Activated T-cell treated with anti-CD3 and anti-CD28 coated beads, Interleukin-2, amount 50 U/mL, for 4 hours (primary cell): Measurements from ENCODE around the gene CCDC117. TPM values are rescaled to one million over a fixed set of nuclear protein-coding genes. Genes with fewer than 3 reads are reported as not detected.
A peak's percentile ranks its signal among the peaks of the same experiment; 100 is the strongest.
"Not testable (repeated sequence)": the region's sequence is repeated elsewhere in the genome, so short reads cannot be mapped to it uniquely, and the experiment has no call there.

Experiments
- ATAC-seq, 2 donors: fragments of 200-7000 bp; cut with Tn5 transposase; one replicate each; pipeline ENCODE4 v1.10.0; 2021
- DNase-seq: peaks from one replicate; pipeline ENCODE4 v3.0.0-alpha.2; 2020
- H3K27me3 Mint-ChIP-seq: one replicate; pipeline ENCODE4 v1.8.0; 2021; ENCODE audit warnings: low read depth, mixed read lengths
- H3K36me3 Mint-ChIP-seq: one replicate; pipeline ENCODE4 v1.8.0; 2022; ENCODE audit warnings: mixed read lengths; ENCODE audit not compliant: insufficient read depth
- H3K4me1 Mint-ChIP-seq: one replicate; pipeline ENCODE4 v1.8.0; 2021; ENCODE audit warnings: low read depth, mixed read lengths
- H3K4me3 Mint-ChIP-seq: one replicate; pipeline ENCODE4 v1.8.0; 2021; ENCODE audit warnings: mild to moderate bottlenecking, moderate library complexity, mixed read lengths
- H3K9me3 Mint-ChIP-seq: one replicate; pipeline ENCODE4 v1.8.0; 2021; ENCODE audit warnings: mixed read lengths
- total RNA-seq, 3 donors: library from RNA; stranded (reverse); gene quantifications; one replicate each; pipeline ENCODE4 v1.2.1, GENCODE V29; 2021

CCDC117 gene
- total RNA-seq, 3 donors from 2014 or later: 27.2 to 31.2 (median 28.5) TPM

DNA sequence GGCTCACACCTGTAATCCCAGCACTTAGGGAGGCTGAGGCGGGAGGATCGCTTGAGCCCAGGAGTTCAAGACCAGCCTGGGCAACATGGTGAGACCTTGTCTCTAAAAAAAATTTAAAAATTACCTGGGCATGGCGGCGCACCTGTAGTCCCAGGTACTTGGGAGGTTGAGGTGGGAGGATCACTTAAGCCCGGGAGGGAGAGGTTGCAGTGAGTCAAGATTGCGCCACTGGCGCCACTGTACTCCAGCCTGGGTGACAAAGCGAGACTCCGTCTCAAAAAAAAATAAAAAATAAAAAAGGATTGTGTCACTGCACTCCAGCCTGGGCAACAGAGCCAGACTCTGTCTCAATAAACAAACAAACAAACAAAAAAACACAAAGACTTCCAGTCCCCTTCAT, 52.0 kb downstream of the CCDC117 start:
- H3K9me3 Mint-ChIP-seq, H3K36me3 Mint-ChIP-seq, DNase-seq, H3K4me3 Mint-ChIP-seq, ATAC-seq, H3K27me3 Mint-ChIP-seq: not testable (repeated sequence)
- peaks cover 48% of the 10 kb centered on the region for H3K4me1 Mint-ChIP-seq

DNA sequence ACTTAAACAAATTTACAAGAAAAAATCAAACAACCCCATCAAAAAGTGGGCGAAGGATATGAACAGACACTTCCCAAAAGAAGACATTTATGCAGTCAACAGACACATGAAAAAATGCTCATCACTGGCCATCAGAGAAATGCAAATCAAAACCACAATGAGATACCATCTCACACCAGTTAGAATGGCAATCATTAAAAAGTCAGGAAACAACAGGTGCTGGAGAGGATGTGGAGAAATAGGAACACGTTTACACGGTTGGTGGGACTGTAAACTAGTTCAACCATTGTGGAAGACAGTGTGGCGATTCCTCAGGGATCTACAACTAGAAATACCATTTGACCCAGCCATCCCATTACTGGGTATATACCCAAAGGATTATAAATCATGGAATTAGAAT, 53.9 kb downstream of the CCDC117 start:
- not testable (repeated sequence) for H3K4me3 Mint-ChIP-seq, H3K9me3 Mint-ChIP-seq, H3K36me3 Mint-ChIP-seq, ATAC-seq, H3K27me3 Mint-ChIP-seq, DNase-seq
- H3K4me1 Mint-ChIP-seq: peaks cover 40% of the 10 kb centered on the region

DNA sequence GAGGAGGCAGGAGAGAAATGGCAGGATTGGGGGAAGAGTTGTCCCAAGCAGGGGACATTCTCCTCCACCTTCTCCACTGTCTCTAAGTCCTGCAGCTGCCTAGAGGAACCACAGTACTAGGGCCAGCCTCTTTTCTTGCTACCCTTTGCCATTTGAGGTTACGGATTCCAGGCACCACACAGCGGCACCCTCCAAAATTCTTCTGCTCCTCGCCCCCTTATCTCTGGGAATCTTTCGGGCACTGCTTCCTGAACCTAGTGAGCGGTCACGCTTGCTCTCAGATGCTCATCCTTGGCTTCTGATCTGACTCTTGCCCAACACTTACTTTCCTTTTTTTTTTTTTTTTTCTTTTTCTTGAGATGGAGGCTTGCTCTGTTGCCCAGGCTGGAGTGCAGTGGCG, 54.4 kb downstream of the CCDC117 start:
- Mint-ChIP-seq H3K9me3 (no peaks in the 10 kb centered on the region), H3K4me1 (peaks cover 35% of the 10 kb centered on the region), H3K4me3 (no peak overlapping the region), H3K36me3 (peaks cover 5% of the 10 kb centered on the region), H3K27me3 (no peaks in the 10 kb centered on the region)
- DNase-seq (no peak), ATAC-seq (no peak)

DNA sequence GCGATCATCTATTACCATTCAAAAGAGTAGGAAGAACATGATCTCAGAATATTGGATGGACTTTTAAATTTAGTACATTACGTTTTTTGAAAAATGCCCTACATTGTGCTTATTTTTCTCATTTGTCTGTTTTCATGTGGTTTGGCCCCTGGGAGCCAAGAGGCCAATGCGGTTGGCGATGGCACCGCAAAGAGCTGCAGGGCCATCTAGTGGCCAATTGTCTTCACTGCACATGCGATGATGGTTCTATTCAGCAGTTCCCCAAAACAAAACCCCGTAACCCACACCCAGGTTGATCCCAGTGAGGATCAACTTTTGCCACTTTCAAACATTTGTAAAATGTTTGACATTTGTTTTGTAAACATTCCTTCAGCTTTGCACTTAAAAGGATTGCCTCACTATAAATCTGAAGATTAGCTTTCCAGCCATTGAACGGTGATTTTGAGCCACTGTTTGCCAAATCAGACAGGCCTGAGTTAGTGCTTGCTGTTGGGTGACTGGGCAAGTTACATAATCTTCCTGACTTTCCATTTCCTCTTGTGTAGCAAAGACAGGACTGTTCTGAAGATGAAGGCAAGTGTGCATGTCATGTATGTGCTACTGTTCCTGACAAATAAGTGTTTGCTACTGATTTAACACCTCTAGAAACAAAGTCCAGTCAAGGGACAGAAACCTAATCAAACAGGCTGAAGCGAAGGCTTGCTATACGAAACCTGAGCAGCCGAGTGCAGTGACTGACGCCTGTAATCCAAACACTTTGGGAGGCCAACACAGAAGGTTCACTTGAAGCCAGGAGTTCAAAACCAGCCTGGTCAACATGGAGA, 57.1 kb downstream of the CCDC117 start:
- Mint-ChIP-seq H3K36me3 (no peaks in the 10 kb centered on the region), H3K4me3 (no peak overlapping the region), H3K27me3 (no peaks in the 10 kb centered on the region), H3K9me3 (no peaks in the 10 kb centered on the region), H3K4me1 (peaks cover 17% of the 10 kb centered on the region)
- DNase-seq (peak; percentile 77), ATAC-seq (peak; percentile 43 to 71)

DNA sequence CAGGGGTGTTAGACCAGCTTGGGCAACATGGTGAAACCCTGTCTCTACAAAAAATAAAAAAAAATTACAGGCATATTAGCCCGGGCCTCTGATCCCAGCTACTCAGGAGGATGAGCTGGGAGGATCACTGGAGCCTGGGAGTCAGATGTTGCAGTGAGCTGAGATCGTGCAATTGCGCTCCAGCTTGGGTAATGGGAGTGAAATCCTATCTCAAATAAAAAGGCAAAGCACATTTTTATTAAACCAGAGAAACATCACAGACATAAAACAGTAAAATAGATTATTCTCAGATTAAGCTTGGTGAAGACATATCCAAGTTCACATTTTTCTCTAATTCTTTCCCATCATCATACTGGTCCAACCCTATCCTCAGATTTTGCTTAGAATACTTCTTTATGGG, 57.9 kb downstream of the CCDC117 start:
- ATAC-seq (no peak), DNase-seq (no peak)
- Mint-ChIP-seq H3K4me1 (peaks cover 14% of the 10 kb centered on the region), H3K27me3 (no peaks in the 10 kb centered on the region), H3K9me3 (no peaks in the 10 kb centered on the region), H3K36me3 (no peaks in the 10 kb centered on the region), H3K4me3 (no peak overlapping the region)

DNA sequence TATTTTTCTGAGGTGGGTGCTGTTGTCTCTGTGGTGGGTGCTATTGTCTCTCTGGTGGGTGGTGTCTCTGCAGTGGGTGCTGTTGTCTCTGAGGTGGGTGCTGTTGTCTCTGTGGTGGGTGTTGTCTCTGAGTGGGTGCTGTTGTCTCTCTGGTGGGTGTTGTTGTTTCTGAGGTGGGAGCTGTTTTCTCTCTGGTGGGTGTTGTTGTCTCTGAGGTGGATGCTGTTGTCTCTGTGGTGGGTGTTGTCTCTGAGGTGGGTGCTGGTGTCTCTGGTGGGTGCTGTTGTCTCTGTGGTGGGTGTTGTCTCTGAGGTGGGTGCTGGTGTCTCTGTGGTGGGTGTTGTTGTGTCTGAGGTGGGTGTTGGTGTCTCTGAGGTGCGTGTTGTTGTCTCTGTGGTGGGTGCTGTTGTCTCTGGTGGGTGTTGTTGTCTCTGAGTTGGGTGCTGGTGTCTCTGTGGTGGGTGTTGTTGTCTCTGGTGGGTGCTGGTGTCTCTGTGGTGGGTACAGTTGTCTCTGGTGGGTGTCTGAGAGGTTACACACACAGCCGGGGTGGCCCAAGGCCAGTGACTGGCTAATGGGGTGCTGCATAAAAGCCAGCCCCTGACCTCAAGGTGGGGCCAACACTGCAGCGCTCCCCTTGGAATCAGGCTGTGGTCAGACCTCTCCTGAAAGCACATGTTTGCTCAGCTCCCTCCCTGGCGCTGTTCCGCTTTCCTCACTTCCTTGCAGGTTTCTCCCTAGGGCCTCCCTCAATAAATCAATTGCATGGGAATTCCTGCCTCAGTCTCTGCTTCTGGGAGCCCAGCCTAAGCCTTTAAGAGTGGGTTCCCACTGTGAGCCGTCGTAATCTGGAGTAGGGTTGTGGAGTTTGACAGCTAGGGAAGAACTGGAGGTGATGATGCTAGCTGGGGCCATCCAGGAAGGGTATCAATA, 58.9 kb downstream of the CCDC117 start:
- ATAC-seq (no peak), DNase-seq (no peak)
- no peaks in the 10 kb centered on the region for H3K36me3 Mint-ChIP-seq
- no peak overlapping the region for H3K4me3 Mint-ChIP-seq
- no peaks in the 10 kb centered on the region for H3K9me3 Mint-ChIP-seq
- H3K4me1 Mint-ChIP-seq: peaks cover 12% of the 10 kb centered on the region
- no peaks in the 10 kb centered on the region for H3K27me3 Mint-ChIP-seq

DNA sequence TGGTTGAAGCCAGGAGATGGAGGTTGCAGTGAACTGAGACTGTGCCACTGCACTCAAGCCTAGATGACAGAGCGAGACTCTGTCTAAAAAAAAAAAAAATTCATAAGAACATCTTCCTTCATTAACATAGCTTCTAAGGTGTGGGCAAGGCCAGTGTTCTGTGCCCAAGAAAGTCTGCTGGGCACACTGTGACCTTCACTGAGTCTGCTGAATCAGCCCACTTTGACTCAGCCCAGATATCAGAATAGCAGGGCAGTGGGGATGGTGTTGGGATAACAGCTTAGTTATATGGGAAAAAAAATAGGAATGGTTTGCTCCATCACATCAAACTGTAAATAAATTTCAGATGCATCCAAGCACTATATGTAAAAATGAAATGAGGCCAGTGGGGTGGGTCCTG, 60.2 kb downstream of the CCDC117 start:
- no peaks in the 10 kb centered on the region for H3K36me3 Mint-ChIP-seq
- no peaks in the 10 kb centered on the region for H3K9me3 Mint-ChIP-seq
- no peaks in the 10 kb centered on the region for H3K27me3 Mint-ChIP-seq
- ATAC-seq (no peak), DNase-seq (no peak)
- H3K4me3 Mint-ChIP-seq: no peak overlapping the region
- peaks cover 8% of the 10 kb centered on the region for H3K4me1 Mint-ChIP-seq

DNA sequence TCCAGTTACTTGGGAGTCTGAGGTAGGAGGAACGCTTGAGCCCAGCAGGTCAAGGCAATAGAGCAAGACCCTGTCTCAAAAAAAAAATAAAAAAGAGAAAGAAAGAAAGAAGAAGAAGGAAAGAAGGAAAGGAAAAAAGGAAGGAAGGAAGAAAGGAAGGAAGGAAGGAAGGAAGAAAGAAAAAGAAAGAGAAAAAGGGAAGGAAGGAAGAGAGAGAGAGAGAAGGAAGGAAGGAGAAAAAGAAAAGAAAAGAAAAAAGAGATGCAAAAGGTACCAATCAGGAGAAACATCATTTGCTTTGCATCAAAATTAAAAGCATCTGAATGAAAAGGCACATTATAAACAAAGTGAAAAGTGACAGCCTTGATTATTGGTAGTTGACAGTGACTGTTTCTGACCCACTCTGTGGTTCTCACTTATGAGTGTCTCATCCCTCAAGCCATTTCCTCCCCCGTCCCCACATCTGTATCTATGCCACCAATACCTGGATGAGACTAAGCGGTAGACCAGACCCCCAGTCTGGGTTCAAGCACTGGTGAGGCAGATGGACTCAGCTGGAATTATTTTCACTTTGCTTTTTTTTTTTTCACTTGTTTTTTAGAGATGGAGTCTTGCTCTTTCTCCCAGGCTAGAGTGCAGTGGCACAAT, 60.9 kb downstream of the CCDC117 start:
- no peaks in the 10 kb centered on the region for H3K36me3 Mint-ChIP-seq
- DNase-seq (no peak), ATAC-seq (no peak)
- no peak overlapping the region for H3K4me3 Mint-ChIP-seq
- H3K9me3 Mint-ChIP-seq: no peaks in the 10 kb centered on the region
- peaks cover 6% of the 10 kb centered on the region for H3K4me1 Mint-ChIP-seq
- no peaks in the 10 kb centered on the region for H3K27me3 Mint-ChIP-seq

DNA sequence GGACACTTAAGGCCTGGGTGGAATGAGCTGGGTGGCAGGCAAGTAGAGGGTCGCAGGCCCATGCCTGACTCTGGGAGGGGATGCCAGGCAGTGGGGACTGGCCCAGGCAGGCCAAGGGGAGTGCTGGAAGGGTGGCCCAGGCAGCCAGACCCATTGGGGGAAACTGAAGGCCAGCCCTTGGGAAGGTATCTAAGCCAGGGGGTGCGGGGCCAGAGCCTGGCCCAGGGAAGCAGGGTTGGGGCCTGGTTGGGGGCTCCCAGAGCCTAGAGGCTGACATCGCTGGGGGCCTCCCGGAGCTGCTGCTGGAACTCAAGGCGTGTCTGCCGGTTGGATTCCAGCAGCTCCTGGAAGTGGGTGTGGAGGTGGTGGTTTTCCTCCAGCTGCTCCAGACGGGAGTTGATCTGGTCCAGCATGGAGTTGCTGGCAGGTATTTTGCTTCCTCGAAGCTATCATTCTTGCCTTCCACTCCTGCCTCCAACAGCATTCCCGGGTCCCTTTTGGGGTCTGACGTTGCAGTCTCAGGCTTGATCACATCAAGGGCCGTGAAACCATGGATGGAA, 63.2 kb downstream of the CCDC117 start:
- H3K9me3 Mint-ChIP-seq: no peaks in the 10 kb centered on the region
- no peak for ATAC-seq
- H3K27me3 Mint-ChIP-seq: no peaks in the 10 kb centered on the region
- no peak overlapping the region for H3K4me3 Mint-ChIP-seq
- no peak for DNase-seq
- peaks cover 2% of the 10 kb centered on the region for H3K4me1 Mint-ChIP-seq
- no peaks in the 10 kb centered on the region for H3K36me3 Mint-ChIP-seq

DNA sequence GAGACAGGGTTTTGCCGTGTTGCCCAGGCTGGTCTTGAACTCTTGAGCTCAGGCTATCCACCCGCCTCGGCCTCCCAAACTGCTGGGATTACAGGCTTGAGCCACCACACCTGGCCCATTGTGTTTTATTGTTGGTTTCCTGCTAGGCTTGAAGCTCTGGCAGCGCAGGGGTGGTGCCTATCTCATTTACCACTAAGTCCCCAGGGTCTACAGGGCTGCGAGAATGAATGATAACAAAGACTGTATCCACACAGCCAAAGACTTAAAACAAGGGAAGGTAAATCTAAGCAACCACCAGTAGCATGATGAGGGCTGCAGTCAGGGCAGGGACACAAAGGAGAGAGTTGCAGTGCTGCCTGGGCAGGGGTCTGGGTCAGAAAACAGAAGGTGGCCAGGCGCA, 65.1 kb downstream of the CCDC117 start:
- Mint-ChIP-seq H3K9me3 (no peaks in the 10 kb centered on the region), H3K27me3 (no peaks in the 10 kb centered on the region), H3K36me3 (no peaks in the 10 kb centered on the region), H3K4me1 (no peaks in the 10 kb centered on the region), H3K4me3 (no peak overlapping the region)
- no peak for DNase-seq
- ATAC-seq: no peak

Other genes starting within 250 kb of the CCDC117 start
- under 1 TPM; 0.66 to 0.90 (median 0.71) TPM for gene TTC28, start 92.9 kb upstream of the CCDC117 start, total RNA-seq
- 1 to 10 TPM; 6.0 to 9.1 (median 6.5) TPM for gene CHEK2, start 30.9 kb upstream of the CCDC117 start, total RNA-seq
- gene HSCB, start 30.7 kb upstream of the CCDC117 start, total RNA-seq: 10 to 100 TPM; 15.0 to 17.2 (median 15.0) TPM
- gene XBP1, start 27.9 kb downstream of the CCDC117 start, total RNA-seq: 100 to 1,000 TPM in 2 of 3 donors, 10 to 100 TPM in 1; 79.7 to 118 (median 105) TPM
- gene ZNRF3, start 110.9 kb downstream of the CCDC117 start, total RNA-seq: 1 to 10 TPM; 3.3 to 4.9 (median 3.8) TPM